SK-N-SH (cell line): ENCODE measurements around the gene VENTX. TPM values are rescaled to one million over a fixed set of nuclear protein-coding genes. Genes with fewer than 3 reads are reported as not detected.

ENCODE experiments used
- CTCF ChIA-PET: fragments of 300-600, 350-600 bp; formaldehyde crosslinking; extraction: SDS; loops from one replicate; lab custom pipeline; 2021; lab: Yijun Ruan, JAX
- POLR2A ChIA-PET: fragments of 350-600 bp; sonication (Branson Sonifier 250); formaldehyde crosslinking; extraction: SDS; loops from one replicate; lab custom pipeline; 2020; ENCODE audit warnings: antibody characterized with exemption, inconsistent platforms; lab: Yijun Ruan, JAX
- DNase-seq: peaks from one replicate; pipeline ENCODE4 v3.0.0; 2012
- H2AFZ ChIP-seq: fragments of 200-600 bp; sonication (generic); 2 replicates; pipeline ENCODE4 v1.8.1; 2016; ENCODE audit warnings: antibody characterized with exemption, mild to moderate bottlenecking, low read depth
- H3F3A ChIP-seq: fragments of 200-600 bp; sonication (generic); replicated peaks from 2 replicates; pipeline ENCODE3; 2016; ENCODE audit warnings: antibody characterized with exemption, mild to moderate bottlenecking; ENCODE audit not compliant: insufficient read depth
- H3K27ac ChIP-seq, 2 experiments: fragments of 200-500 bp in 1 of 2; fragments of 200-600 bp in 1 of 2; sonication (Bioruptor generic) in 1 of 2; sonication (generic), shearing (Covaris generic) in 1 of 2; 2 replicates each; pipeline versions ENCODE4 v1.5.1 to v1.6.1; 2014 to 2016; ENCODE audit warnings: low read depth in 2 of 2, inconsistent platforms in 1 of 2, low read length in 1 of 2, mild to moderate bottlenecking in 1 of 2, mixed read lengths in 1 of 2
- H3K27me3 ChIP-seq: fragments of 200-600 bp; sonication (generic), shearing (Covaris generic); 2 replicates; pipeline ENCODE4 v1.6.1; 2016; ENCODE audit warnings: mixed run types; ENCODE audit not compliant: insufficient read depth
- H3K36me3 ChIP-seq, 2 experiments: fragments of 200-500 bp in 1 of 2; fragments of 200-600 bp in 1 of 2; sonication (Bioruptor generic) in 1 of 2; sonication (generic) in 1 of 2; replicated peaks in 1 of 2; 2 replicates each; pipeline versions ENCODE3 to v1.5.1; 2014 to 2016; ENCODE audit warnings: low read length in 1 of 2, mild to moderate bottlenecking in 1 of 2; ENCODE audit not compliant: insufficient read depth in 2 of 2, control insufficient read depth in 1 of 2
- H3K4me1 ChIP-seq, 2 experiments: fragments of 200-500 bp in 1 of 2; fragments of 200-600 bp in 1 of 2; sonication (Bioruptor generic) in 1 of 2; sonication (generic), shearing (Covaris generic) in 1 of 2; 2 replicates each; pipeline versions ENCODE4 v1.5.1 to v1.6.1; 2014 to 2016; ENCODE audit warnings: low read depth in 1 of 2, low read length in 1 of 2, mixed run types in 1 of 2; ENCODE audit not compliant: insufficient read depth in 2 of 2, control insufficient read depth in 1 of 2
- H3K4me2 ChIP-seq: fragments of 200-600 bp; sonication (generic), shearing (Covaris generic); 2 replicates; pipeline ENCODE4 v1.6.1; 2017; ENCODE audit warnings: mixed run types
- H3K4me3 ChIP-seq, 2 experiments: fragments of 200-500 bp in 1 of 2; fragments of 200-600 bp in 1 of 2; sonication (Bioruptor generic) in 1 of 2; sonication (generic), shearing (Covaris generic) in 1 of 2; 2 replicates each; pipeline versions ENCODE4 v1.5.1 to v1.8.1; 2014 to 2016; ENCODE audit warnings: low read depth in 2 of 2, inconsistent platforms in 1 of 2, low read length in 1 of 2, mild to moderate bottlenecking in 1 of 2, mixed read lengths in 1 of 2, moderate library complexity in 1 of 2
- H3K79me2 ChIP-seq: fragments of 200-600 bp; sonication (generic); 2 replicates; pipeline ENCODE4 v1.8.1; 2017; ENCODE audit warnings: mild to moderate bottlenecking; ENCODE audit not compliant: insufficient read depth
- H3K9ac ChIP-seq: fragments of 200-600 bp; sonication (generic); 2 replicates; pipeline ENCODE4 v1.6.1; 2017; ENCODE audit warnings: mixed run types
- H3K9me2 ChIP-seq: fragments of 200-600 bp; sonication (generic); 2 replicates; pipeline ENCODE4 v1.6.1; 2017; ENCODE audit warnings: mixed run types
- H3K9me3 ChIP-seq: fragments of 200-600 bp; sonication (generic); 2 replicates; pipeline ENCODE4 v1.6.1; 2017; ENCODE audit warnings: mixed run types, mild to moderate bottlenecking, moderate library complexity
- H4K20me1 ChIP-seq: fragments of 200-600 bp; sonication (generic); 2 replicates; pipeline ENCODE4 v1.6.1; 2017; ENCODE audit warnings: mild to moderate bottlenecking, mixed run types; ENCODE audit not compliant: insufficient read depth
- CHD2 ChIP-seq: fragments of 150-350 bp; IDR thresholded peaks from 2 replicates; pipeline ENCODE4 v1.6.1; 2018; ENCODE audit warnings: low read length; ENCODE audit not compliant: partially characterized antibody
- EP300 ChIP-seq, 2 experiments: IDR thresholded peaks; 2 replicates each; pipeline versions ENCODE4 v1.4.0 to v1.6.1; 2012; ENCODE audit warnings: borderline replicate concordance in 1 of 2, low read depth in 1 of 2, low read length in 1 of 2
- FOSL2 ChIP-seq: IDR thresholded peaks from 2 replicates; pipeline ENCODE4 v1.4.0; 2012; ENCODE audit warnings: low read depth, mild to moderate bottlenecking, moderate library complexity, borderline replicate concordance
- FOXJ3 ChIP-seq: sonication (generic); formaldehyde crosslinking; IDR thresholded peaks from 2 replicates; pipeline ENCODE4 v1.5.1; 2020; ENCODE audit warnings: mild to moderate bottlenecking, missing genetic modification reagents
- MXI1 ChIP-seq: IDR thresholded peaks from 2 replicates; pipeline ENCODE4 v1.6.1; 2012; ENCODE audit warnings: mild to moderate bottlenecking, low read depth, low read length, improper control_type of control experiment
- NFIC ChIP-seq: IDR thresholded peaks from 2 replicates; pipeline ENCODE4 v1.4.0; 2012; ENCODE audit warnings: borderline replicate concordance
- NRF1 ChIP-seq: IDR thresholded peaks from 2 replicates; pipeline ENCODE4 v1.6.1; 2012; ENCODE audit warnings: low read depth, mild to moderate bottlenecking, low read length
- POLR2AphosphoS5 ChIP-seq: IDR thresholded peaks from 2 replicates; pipeline ENCODE4 v1.6.1; 2012; ENCODE audit warnings: low read depth, low read length
- RCOR1 ChIP-seq: fragments of 150-350 bp; IDR thresholded peaks from 2 replicates; pipeline ENCODE4 v1.6.1; 2017; ENCODE audit warnings: antibody characterized with exemption, low read length
- RFX5 ChIP-seq: IDR thresholded peaks from 2 replicates; pipeline ENCODE4 v1.6.1; 2012; ENCODE audit warnings: mild to moderate bottlenecking, improper control_type of control experiment, low read length
- RXRA ChIP-seq: IDR thresholded peaks from 2 replicates; pipeline ENCODE4 v1.4.0; 2012; ENCODE audit warnings: low read depth, mild to moderate bottlenecking, borderline replicate concordance
- SIN3A ChIP-seq: IDR thresholded peaks from 2 replicates; pipeline ENCODE4 v1.6.1; 2012; ENCODE audit warnings: low read depth, mild to moderate bottlenecking, low read length, moderate library complexity, borderline replicate concordance
- SMC3 ChIP-seq: IDR thresholded peaks from 2 replicates; pipeline ENCODE4 v1.6.1; 2012; ENCODE audit warnings: low read depth, low read length, improper control_type of control experiment
- TAF1 ChIP-seq: IDR thresholded peaks from 2 replicates; pipeline ENCODE4 v1.6.1; 2012; ENCODE audit warnings: low read depth, mild to moderate bottlenecking, low read length, moderate library complexity, borderline replicate concordance
- WGBS: methylation state at CpG from one replicate; pipeline ENCODE4 v1.1.6; 2017; ENCODE audit warnings: low lambda C conversion rate; 5-methylcytosine and 5-hydroxymethylcytosine counted together
- polyA plus RNA-seq, 3 experiments: library from polyadenylated mRNA; depleted of rRNA; stranded (reverse); fragments of >200 nt; gene quantifications; 2 replicates each; pipeline ENCODE4 v1.2.3, GENCODE V29; 2012
- TF ChIP-seq, protein P1 (sequence below): IDR thresholded peaks from 2 replicates; pipeline ENCODE4 v1.4.0; 2012; ENCODE audit warnings: low read depth, borderline replicate concordance
- TF ChIP-seq, protein P2 (sequence below): fragments of 150-350 bp; IDR thresholded peaks from 2 replicates; pipeline ENCODE4 v1.6.1; 2016; ENCODE audit warnings: mild to moderate bottlenecking, low read depth, low read length
- TF ChIP-seq, protein P3 (sequence below): fragments of 150-350 bp; IDR thresholded peaks from 2 replicates; pipeline ENCODE4 v1.6.1; 2017; ENCODE audit warnings: antibody characterized with exemption, low read length, low read depth, borderline replicate concordance
- TF ChIP-seq, protein P4 (sequence below): IDR thresholded peaks from 2 replicates; pipeline ENCODE4 v1.4.0; 2012; ENCODE audit warnings: low read depth, borderline replicate concordance

Gene VENTX
- polyA plus RNA-seq, 1 of the 3 experiments (the other 2 are of a cell fraction): not detected

DNA sequence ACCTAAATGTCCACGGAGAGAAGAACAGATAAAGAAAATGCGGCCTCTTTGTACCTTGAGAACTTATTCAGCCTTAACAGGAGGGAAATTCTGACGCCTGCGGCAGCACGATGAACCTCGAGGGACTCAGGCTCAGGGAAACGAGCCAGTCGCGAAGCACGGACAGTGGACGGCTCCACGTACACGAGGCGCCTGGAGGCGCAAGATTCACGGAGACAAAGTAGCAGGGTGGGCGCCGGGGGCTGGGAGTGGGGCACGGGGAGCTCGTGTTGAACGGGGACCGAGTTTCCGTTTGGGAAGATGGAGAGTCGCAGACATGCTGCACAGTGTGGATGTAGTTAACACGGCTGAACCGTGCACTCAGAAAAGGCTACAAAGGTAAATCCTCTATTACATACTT, 20.9 kb upstream of the VENTX start:
- TF ChIP-seq RXRA: no peak
- Histone ChIP-seq H3K4me3 (no peak overlapping the region), H3F3A (no peaks in the 10 kb centered on the region), H4K20me1 (no peaks in the 10 kb centered on the region), H3K27ac (no peak overlapping the region), H3K4me2 (no peak overlapping the region), H3K9me3 (no peaks in the 10 kb centered on the region), H3K4me1 (no peaks in the 10 kb centered on the region), H2AFZ (no peak overlapping the region), H3K79me2 (no peaks in the 10 kb centered on the region), H3K9me2 (no peaks in the 10 kb centered on the region), H3K27me3 (peaks cover 61% of the 10 kb centered on the region), H3K36me3 (no peaks in the 10 kb centered on the region), H3K9ac (no peak overlapping the region)
- CTCF ChIA-PET: no interaction called here
- 10% methylated on average over 18 of the region's 26 CpGs for WGBS
- DNase-seq: no peak
- POLR2A ChIA-PET: no interaction called here

DNA sequence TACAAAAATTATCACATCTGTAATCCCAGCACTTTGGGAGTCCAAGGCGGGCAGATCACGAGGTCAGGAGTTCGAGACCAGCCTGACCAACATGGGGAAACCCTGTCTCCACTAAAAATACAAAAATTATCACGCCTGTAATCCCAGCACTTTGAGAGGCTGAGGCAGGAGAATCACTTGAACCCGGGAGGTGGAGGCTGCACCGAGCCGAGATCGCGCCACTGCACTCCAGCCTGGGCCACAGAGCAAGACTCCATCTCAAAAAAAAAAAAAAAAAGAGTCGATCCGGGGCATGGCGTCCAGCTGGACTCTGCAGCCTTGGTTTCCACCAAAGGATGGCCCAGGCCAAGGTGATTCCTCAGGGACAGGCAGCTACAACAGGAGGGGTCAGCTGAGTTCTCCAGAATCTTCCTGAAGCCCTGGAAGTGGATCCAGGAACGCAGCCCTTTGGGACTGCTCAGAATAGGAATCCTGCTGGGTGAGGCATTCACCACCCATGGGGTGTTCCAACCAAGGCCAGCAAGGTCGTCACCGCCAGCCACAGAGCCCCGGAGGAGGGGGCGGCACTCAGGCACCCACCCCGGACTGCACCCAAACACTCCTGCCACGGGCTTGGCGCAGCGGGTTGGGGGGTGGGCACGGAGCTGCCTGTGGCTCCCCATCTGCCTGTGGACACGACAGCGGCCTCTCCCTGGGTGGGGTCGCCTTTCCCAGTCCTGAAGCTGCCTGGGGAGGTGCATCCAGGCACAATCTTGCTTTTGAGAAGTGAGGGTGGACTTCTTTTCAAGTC, 19.7 kb upstream of the VENTX start:
- H4K20me1 ChIP-seq: no peaks in the 10 kb centered on the region
- 46% methylated on average over 13 of the region's 25 CpGs for WGBS
- DNase-seq: no peak
- TF ChIP-seq FOSL2 (no peak), TAF1 (no peak), EP300 (IDR thresholded peaks at IDR 0.05; ENCODE audit: borderline replicate concordance in 1 of 2, low read depth in 1 of 2, low read length in 1 of 2) (no peak), SIN3A (no peak), NFIC (no peak), RXRA (no peak), CHD2 (no peak), SMC3 (no peak), RFX5 (no peak), FOXJ3 (CRISPR knock-in tag) (no peak), POLR2AphosphoS5 (no peak), MXI1 (no peak), NRF1 (no peak), RCOR1 (no peak)
- TF ChIP-seq, protein P1, sequence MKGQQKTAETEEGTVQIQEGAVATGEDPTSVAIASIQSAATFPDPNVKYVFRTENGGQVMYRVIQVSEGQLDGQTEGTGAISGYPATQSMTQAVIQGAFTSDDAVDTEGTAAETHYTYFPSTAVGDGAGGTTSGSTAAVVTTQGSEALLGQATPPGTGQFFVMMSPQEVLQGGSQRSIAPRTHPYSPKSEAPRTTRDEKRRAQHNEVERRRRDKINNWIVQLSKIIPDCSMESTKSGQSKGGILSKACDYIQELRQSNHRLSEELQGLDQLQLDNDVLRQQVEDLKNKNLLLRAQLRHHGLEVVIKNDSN: no peak
- TF ChIP-seq, protein P2, sequence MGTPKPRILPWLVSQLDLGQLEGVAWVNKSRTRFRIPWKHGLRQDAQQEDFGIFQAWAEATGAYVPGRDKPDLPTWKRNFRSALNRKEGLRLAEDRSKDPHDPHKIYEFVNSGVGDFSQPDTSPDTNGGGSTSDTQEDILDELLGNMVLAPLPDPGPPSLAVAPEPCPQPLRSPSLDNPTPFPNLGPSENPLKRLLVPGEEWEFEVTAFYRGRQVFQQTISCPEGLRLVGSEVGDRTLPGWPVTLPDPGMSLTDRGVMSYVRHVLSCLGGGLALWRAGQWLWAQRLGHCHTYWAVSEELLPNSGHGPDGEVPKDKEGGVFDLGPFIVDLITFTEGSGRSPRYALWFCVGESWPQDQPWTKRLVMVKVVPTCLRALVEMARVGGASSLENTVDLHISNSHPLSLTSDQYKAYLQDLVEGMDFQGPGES: no peak
- TF ChIP-seq, protein P3, sequence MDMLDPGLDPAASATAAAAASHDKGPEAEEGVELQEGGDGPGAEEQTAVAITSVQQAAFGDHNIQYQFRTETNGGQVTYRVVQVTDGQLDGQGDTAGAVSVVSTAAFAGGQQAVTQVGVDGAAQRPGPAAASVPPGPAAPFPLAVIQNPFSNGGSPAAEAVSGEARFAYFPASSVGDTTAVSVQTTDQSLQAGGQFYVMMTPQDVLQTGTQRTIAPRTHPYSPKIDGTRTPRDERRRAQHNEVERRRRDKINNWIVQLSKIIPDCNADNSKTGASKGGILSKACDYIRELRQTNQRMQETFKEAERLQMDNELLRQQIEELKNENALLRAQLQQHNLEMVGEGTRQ: no peak
- TF ChIP-seq, protein P4, sequence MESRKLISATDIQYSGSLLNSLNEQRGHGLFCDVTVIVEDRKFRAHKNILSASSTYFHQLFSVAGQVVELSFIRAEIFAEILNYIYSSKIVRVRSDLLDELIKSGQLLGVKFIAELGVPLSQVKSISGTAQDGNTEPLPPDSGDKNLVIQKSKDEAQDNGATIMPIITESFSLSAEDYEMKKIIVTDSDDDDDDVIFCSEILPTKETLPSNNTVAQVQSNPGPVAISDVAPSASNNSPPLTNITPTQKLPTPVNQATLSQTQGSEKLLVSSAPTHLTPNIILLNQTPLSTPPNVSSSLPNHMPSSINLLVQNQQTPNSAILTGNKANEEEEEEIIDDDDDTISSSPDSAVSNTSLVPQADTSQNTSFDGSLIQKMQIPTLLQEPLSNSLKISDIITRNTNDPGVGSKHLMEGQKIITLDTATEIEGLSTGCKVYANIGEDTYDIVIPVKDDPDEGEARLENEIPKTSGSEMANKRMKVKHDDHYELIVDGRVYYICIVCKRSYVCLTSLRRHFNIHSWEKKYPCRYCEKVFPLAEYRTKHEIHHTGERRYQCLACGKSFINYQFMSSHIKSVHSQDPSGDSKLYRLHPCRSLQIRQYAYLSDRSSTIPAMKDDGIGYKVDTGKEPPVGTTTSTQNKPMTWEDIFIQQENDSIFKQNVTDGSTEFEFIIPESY: no peak
- POLR2A ChIA-PET: no interaction called here
- H3K4me1 ChIP-seq: no peaks in the 10 kb centered on the region
- H3K27me3 ChIP-seq: peaks cover 60% of the 10 kb centered on the region
- no peaks in the 10 kb centered on the region for H3K79me2 ChIP-seq
- H3K36me3 ChIP-seq: no peaks in the 10 kb centered on the region
- H2AFZ ChIP-seq: no peak overlapping the region
- H3K4me3 ChIP-seq: no peak overlapping the region
- no peak overlapping the region for H3K9ac ChIP-seq
- H3K9me2 ChIP-seq: no peaks in the 10 kb centered on the region
- no peak overlapping the region for H3K4me2 ChIP-seq
- H3F3A ChIP-seq: no peaks in the 10 kb centered on the region
- CTCF ChIA-PET: interaction anchor here (1.0 kb wide), 1 partner anchor 9 kb away, joined by 3 read pairs; no protein-coding TSS in a partner anchor
- no peaks in the 10 kb centered on the region for H3K9me3 ChIP-seq
- no peak overlapping the region for H3K27ac ChIP-seq
